GM06990 (cell line): ENCODE results near the gene SLC25A51.

Experiments
- DNase-seq: peaks from one replicate; pipeline ENCODE4 v3.0.0-alpha.2; 2011; ENCODE audit not compliant: insufficient read length; ENCODE audit errors: extremely low read depth
- H3K27me3 ChIP-seq: replicated peaks from 2 replicates; pipeline ENCODE4 v1.6.0; 2011; ENCODE audit warnings: low read length; ENCODE audit not compliant: control insufficient read depth, insufficient read depth
- H3K36me3 ChIP-seq: 2 replicates; pipeline ENCODE4 v1.5.1; 2011; ENCODE audit warnings: low read length; ENCODE audit not compliant: control insufficient read depth, insufficient read depth
- H3K4me3 ChIP-seq: replicated peaks from 2 replicates; pipeline ENCODE4 v1.5.1; 2011; ENCODE audit warnings: low read depth, mild to moderate bottlenecking, control low read depth, low read length
- TF ChIP-seq, protein P1 (sequence below): IDR thresholded peaks from 2 replicates; pipeline ENCODE4 v1.5.1; 2011; ENCODE audit warnings: low read length, control low read depth, mild to moderate bottlenecking, inconsistent platforms; ENCODE audit not compliant: insufficient read depth, poor library complexity, severe bottlenecking

Gene SLC25A51, protein sequence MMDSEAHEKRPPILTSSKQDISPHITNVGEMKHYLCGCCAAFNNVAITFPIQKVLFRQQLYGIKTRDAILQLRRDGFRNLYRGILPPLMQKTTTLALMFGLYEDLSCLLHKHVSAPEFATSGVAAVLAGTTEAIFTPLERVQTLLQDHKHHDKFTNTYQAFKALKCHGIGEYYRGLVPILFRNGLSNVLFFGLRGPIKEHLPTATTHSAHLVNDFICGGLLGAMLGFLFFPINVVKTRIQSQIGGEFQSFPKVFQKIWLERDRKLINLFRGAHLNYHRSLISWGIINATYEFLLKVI

DNA sequence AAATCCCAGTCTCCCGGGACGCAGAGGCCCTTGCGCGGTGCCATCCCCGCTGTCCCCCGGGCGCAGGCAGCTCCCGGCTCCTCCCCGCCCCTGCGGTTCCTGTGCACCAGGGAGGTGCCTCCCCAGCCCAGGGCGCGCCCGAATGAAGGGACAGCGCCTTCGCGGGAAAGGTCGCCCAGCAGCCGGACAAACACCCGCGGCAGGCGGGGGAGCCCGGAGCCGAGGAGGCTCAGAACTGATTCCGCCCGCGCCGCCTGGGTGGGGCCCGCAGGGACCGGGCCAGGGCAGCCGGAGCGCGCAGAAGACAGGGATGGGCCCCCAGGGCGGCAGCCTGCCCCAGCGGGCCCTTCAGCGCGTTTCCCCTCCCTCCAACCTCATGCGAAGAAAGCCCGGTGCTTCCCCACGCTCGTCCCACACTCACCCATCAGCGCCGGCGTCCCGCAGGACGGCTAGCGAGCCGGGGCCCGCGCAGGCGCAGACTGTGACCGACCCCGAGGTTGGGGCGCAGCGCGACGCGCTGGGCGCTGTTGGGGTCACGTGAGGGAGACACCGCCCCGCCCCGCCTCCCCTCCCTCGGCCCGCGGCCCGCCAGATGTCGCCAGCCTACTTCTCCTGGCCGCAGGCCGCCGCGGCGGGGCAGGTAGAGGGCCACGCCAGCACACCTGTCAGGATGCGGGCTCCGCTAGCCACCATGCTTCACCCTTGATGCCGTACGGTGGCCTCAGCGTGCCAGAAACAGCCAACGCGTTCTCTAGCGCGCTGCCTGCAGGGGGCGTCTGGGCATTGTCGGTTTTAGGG is at the start of gene SLC25A51:
TSS of gene SLC25A51 (minus strand) at position 481 of the 798 bp plus-strand sequence. CDS start 15,577 bp downstream, outside the sequence.
- peak; percentile 97 for DNase-seq
- TF ChIP-seq, protein P1, sequence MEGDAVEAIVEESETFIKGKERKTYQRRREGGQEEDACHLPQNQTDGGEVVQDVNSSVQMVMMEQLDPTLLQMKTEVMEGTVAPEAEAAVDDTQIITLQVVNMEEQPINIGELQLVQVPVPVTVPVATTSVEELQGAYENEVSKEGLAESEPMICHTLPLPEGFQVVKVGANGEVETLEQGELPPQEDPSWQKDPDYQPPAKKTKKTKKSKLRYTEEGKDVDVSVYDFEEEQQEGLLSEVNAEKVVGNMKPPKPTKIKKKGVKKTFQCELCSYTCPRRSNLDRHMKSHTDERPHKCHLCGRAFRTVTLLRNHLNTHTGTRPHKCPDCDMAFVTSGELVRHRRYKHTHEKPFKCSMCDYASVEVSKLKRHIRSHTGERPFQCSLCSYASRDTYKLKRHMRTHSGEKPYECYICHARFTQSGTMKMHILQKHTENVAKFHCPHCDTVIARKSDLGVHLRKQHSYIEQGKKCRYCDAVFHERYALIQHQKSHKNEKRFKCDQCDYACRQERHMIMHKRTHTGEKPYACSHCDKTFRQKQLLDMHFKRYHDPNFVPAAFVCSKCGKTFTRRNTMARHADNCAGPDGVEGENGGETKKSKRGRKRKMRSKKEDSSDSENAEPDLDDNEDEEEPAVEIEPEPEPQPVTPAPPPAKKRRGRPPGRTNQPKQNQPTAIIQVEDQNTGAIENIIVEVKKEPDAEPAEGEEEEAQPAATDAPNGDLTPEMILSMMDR: peak; percentile 98
- H3K27me3 ChIP-seq: no peaks in the 10 kb centered on the region

DNA sequence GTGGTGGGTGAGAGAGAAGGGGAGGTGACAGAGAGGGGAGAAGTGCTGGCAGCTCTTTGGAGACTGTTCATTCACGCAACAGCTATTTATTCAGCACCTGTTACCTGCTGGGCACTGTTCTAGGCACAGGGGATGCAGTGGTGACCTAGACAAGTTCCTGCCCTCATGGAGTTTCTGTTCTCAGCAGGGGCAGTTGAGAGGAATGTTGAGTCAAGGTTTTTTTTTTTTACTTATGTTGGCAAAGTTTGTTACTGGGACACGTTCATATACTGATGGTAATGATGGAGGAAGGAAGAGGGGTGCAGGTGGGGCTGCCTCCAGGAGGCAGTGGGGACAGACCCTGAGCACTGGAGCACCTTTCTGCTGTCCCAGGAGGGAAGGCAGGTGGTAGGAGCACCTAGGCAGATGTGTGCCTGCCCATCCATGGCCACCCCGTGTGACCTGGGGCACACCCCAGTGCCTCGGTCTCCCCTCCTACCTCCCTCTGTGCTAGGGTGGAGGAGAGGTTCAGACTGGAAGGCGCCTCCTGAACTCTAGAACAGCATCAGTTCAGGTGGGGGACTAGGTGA is 49.4 kb upstream of the SLC25A51 start:
- TF ChIP-seq, protein P1: no peak

More for the DNA sequence above, at the start of gene SLC25A51:
- Histone ChIP-seq H3K4me3 (peak within 1 kb of the TSS; percentile 71), H3K36me3 (no peaks in the 10 kb centered on the region; the same call in 1 of the 2 replicates)

DNA sequence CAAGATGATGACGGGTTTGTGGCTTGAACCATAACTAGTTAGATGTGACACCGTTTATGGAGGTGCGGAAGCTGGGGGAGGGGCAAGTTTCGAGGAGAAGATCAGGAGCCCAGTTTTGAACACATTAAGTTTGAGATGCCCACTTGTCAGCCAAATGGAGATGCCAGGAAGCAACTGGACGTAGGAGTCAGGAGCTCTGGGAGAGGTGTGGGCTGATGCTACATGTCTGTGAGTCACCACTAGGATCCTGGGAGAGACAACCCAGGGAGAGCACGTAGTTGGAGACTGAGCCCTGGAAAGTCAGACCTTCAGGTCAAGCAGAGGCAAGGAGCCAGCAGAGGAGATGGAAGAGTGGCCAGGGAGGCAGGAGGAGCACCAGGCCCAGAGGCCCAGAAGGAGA is 48.8 kb upstream of the SLC25A51 start:
- H3K4me3 ChIP-seq: no peak overlapping the region
- DNase-seq: no peak
- no peaks in the 10 kb centered on the region for H3K36me3 ChIP-seq
- TF ChIP-seq, protein P1: no peak
- no peaks in the 10 kb centered on the region for H3K27me3 ChIP-seq

More for the DNA sequence above, 49.4 kb upstream of the SLC25A51 start:
- H3K36me3 ChIP-seq: no peaks in the 10 kb centered on the region
- no peak overlapping the region for H3K4me3 ChIP-seq
- H3K27me3 ChIP-seq: no peaks in the 10 kb centered on the region
- DNase-seq: no peak

DNA sequence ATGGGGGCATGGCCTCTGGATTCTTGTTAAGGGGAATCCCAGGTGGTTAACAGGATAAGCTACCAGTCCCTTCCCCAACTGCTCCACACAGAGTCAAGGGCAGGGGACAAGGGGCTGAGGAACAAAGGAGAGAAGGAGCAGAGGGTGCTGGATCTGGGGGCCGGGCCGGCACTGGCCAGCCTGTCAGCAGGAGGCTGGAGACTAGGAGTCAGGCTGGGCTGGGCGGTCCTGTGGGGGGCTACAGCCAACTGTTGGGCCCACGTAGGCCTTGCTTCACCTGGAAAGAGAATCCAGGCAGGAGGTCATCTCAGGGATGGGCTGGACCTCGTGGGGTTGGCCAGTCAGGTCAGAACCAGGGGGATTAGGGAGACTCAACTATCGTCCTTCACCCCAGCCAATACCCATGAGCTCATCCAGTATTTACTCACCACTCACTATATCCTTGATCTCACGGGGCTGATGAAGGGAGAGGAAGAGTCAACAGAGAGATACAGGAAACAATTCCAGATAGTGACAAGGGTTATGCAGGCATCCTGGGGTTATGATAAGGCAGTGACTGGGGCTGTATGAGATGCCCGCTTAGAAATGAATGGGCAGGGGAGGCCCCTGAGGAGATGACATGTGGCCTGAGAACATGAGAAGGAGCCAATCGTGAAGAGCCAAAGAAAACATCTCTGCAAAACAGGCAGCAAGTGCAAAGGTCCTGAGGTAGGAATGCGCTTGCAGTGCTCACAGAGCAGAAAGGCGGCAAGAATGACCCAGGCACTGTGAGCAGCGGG is 47.9 kb upstream of the SLC25A51 start:
- H3K36me3 ChIP-seq: no peaks in the 10 kb centered on the region
- TF ChIP-seq, protein P1: no peak
- no peaks in the 10 kb centered on the region for H3K27me3 ChIP-seq
- DNase-seq: no peak
- H3K4me3 ChIP-seq: no peak overlapping the region

DNA sequence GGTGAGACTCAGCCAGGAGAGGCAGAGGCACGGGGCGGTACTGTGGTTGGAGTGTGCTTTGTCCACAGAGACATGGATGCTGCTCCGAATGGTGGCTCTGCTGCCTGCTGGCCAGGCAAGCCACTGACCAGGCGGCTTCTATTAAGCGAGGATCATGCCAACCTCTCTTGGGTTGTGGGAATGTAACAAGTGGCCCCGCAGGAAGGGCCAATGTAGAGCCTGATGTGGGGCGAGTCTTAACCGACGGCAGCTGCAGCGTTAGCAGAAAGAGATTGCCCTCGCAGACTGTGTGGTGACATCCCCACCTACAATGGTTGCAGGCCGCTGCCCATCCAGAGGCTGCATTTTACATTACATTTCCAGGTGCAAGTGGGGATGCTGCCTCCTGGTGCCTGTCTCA is 46.6 kb upstream of the SLC25A51 start:
- TF ChIP-seq, protein P1: no peak
- Histone ChIP-seq H3K36me3 (no peaks in the 10 kb centered on the region; the same call in 1 of the 2 replicates), H3K27me3 (no peaks in the 10 kb centered on the region), H3K4me3 (no peak overlapping the region)
- no peak for DNase-seq
